HT1080 (cell line): Measurements from ENCODE around the gene KLHL29. TPM values are rescaled to one million over a fixed set of nuclear protein-coding genes. Genes with fewer than 3 reads are reported as not detected.

Experiments
- DNase-seq: peaks from one replicate; pipeline ENCODE4 v3.0.0-alpha.2; 2015; ENCODE audit warnings: low read depth
- total RNA-seq: library from RNA; depleted of rRNA; stranded (reverse); fragments of >200 nt; shearing (Covaris generic); gene quantifications from 2 replicates; pipeline ENCODE4 v1.2.3, GENCODE V29; 2014

Gene KLHL29
- total RNA-seq, 1 experiment from 2014 or later = 6.8 TPM

GRCh38 chr2:23420840-23421476 is 36.0 kb downstream of the KLHL29 start:
- DNase-seq = no peak

DNA sequence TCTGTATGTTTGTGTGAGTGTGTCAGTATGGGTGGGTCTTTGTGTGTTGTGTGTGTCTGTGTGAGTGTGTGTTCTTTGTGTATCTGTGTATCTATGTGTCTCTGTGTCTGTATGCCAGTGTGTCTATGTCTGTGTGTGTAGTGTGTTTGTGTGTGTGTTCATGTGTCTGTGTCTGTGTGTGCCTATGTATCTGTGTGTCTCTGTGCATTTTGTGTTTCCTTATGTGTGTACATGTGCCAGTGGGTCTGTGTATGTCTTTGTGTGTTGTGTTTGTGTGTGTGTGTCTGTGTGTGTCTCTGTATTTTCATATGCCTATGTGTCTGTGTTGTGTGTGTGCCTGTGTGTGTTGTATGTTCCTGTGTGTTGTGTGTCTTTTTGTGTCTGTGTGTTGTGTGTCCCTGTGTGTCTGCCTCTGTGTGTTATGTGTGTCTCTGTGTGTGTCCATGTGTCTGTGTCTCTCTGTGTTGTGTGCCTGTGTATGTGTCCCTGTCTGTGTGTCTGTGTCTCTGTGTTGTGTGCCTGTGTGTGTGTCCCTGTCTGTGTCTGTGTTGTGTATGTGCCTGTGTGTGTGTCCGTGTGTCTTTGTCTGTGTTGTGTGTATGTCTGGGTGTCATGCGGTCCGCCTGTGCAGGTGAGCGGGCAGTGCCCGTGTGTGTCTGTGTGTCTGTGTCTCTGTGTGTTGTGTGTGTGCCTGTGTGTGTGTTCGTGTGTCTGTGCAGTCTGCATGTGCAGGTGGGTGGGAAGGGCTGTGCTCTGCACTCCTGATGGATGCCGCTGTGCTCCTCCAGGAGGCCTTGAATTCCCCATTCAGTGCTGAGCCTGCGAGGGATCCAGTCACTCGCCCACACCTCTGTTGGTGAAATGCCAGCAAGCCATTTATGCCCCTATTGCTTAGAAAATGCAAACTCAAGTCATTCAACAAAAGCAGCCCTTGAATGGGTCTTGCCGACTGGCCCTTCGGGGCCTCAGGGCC is 37.4 kb downstream of the KLHL29 start:
- DNase-seq = no peak

- no peak for DNase-seq
These were observed 38.3 kb downstream of the KLHL29 start for GRCh38 chr2:23423062-23423872.

GRCh38 chr2:23423873-23424680 is 39.1 kb downstream of the KLHL29 start:
- no peak for DNase-seq

DNA sequence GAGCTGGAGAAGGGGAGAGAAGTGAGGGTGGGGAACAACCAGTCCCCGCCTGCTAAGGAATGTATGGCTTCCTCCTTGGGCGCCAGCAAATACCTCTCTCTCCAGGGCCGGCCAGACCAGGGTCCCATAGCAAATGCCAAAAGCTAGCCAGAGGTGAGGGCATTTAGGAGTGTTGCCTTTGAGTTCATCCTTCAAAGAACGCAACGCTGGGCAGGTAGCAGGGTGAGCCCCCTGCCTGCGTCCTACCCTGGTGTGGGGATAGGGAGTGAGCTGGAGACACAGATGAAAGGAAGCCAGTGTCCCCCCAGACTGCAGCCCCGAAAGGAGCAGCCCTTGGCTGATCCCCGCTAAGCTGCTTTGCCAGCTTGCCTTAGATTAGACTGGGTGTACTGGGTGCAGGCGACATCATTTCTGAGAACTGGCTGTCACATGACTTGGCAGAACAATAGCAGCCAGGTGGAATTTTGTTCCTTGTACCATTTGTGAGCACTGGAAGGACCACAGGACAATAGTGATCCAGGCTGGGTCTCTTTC is 40.4 kb downstream of the KLHL29 start:
- no peak for DNase-seq

GRCh38 chr2:23425885-23426262 is 40.9 kb downstream of the KLHL29 start:
- DNase-seq = no peak

DNA sequence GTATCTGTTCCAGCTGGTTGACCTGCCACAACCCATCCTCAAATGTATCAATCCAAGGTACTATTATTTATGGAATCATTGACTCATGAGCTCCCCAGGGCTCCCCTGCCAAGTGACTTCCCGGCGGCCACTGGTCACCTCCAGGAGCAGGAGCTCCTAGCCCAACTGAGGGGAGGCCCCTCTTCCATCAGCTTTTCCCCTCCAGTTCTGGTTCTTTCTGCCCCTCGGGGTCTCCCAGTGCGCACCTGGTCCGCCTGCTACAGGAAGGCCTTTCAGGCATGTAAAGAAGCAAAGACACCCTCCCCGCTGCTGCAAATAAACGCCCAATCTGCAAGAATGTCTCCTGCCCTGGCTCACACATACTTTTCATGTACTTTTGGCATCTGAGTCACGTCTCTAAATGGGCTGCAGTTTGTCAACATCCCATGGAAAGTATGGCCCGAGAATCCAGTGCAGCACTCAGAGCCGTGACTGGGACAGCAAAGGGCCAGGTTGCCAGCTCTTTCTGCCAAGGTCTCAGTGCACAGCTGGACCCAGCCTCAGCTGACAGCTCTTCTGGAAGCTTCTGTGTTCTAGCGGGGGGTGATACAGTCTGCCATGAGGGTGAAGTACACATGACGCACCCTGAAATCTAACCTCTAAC is 41.4 kb downstream of the KLHL29 start:
- no peak for DNase-seq

GRCh38 chr2:23427350-23427749 is 42.4 kb downstream of the KLHL29 start:
- DNase-seq = no peak

- DNase-seq = no peak
These were observed 43.0 kb downstream of the KLHL29 start for GRCh38 chr2:23427976-23428375.

DNA sequence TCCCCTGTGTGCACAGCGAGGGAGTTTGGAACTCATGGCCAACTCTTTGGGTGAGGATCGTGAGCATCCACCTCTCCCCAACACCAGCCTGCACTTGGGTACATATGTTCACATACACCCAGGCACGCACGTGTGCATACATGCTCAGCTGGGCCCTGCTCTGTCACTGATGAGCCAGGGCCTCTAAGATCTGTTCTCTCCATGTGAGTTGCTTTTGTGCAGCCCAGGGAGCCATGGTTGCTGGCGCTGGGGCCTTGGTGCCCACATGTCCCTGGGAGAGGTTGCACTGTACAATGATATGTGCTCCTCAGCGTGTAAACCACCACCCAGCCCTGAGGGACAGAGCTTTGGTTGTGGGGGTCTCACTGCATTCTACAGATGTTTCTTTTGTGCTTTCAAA is 44.1 kb downstream of the KLHL29 start:
- no peak for DNase-seq

- DNase-seq = peak; percentile 94
These were observed 45.3 kb downstream of the KLHL29 start for GRCh38 chr2:23430263-23430662.

GRCh38 chr2:23432531-23432930 is 47.6 kb downstream of the KLHL29 start:
- DNase-seq = no peak

DNA sequence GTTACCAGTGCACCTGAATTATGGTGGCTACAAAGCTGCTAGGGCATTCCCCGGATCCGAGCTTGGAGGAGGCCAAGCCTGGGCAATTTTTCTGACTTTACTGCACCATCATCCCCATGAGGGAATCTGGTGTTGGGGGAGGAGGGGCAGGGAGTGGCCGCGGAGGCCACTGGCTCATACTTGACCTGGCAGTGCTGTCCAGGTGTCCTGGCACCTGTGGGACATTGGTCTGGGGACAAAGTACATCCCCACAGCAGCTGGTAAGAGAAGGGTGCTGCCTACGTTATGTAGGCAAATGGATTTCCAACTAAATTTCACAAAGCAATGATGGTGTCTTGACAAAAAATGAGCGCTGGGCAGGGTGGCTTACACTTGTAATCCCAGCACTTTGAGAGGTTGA is 48.3 kb downstream of the KLHL29 start:
- no peak for DNase-seq

DNA sequence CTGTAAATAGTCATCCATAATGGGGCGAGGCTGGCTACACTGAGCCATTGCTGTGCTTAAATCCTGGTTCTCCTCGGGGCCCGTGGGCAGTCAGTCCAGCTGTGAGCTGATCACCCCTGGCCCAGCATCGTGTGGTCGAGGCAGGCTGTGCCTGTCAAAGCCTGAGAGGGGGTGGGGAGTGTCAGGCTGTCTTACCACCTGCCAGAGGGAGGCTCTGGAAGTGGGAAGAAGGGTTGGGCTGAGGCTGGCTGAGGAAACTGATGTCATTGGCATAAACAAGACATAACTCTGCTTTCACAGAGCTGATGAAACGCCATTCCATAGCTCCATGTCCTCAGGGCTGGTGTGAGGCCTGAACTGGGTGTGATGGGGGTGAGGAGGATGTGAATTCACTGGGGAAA is 49.7 kb downstream of the KLHL29 start:
- DNase-seq = no peak

DNA sequence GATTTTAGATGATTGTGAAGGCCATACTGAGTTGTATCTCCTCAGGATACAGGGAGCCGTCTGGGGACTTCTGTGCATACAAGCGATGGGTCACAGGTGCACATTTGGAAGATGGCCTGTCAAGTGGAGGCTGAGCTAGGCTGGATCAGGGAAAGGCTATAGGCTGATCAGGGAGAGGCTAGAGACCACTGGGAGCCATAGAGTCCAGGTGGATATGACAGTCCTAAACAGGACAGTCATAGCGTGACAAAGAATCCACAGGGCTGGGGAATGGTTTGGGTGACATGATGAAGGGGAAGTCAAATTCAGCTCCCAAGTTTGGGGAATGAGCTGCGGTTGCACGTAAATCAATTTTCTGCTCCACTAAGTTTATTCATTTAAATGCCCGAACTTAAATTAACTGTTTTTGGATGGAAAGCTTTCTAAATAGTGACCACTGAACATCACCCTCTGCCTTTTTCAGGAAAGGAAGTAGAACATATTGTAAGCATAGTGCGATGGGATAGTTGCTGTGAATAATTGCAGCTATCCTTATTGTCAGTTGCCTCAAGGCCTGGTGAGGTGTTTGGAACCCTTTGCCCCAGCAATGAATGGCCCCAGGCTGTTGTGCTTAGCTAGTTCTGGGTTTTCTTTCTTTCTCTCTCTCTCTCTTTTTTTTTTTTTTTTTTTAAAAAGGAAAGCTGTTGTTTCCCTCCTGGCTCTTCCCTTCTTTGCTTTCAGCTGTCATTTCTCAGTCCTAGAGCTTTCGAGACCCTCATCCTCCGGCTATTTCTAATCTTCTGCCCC is 50.5 kb downstream of the KLHL29 start:
- no peak for DNase-seq

GRCh38 chr2:23436346-23437098 is 51.5 kb downstream of the KLHL29 start:
- peak; percentile 21 for DNase-seq

GRCh38 chr2:23441414-23441813 is 56.4 kb downstream of the KLHL29 start:
- DNase-seq = no peak

DNA sequence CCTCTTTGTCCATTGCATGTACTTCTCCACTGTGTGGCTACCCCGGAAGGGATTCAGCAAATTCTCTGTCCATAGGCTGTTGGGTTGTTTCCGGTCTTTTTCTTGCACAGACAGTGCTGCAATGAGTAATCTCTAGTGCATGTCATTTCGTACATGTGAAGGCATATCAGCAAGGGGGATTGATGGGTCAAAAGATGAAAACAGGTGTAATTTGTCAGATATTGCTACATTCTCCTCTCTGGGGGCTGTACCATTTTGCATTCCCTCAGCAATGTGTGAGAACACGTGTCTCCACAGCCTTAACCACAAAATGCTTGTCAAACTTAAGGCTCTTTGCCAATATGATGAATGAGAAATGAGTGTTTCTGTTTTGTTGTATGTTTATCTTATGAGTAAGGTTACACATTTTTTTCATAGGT is 60.5 kb downstream of the KLHL29 start:
- peak; percentile 86 for DNase-seq

GRCh38 chr2:23446916-23447315 is 61.9 kb downstream of the KLHL29 start:
- no peak for DNase-seq
